PC-9 (cell line): ENCODE data around the gene MAP3K4. TPM values are rescaled to one million over a fixed set of nuclear protein-coding genes. Genes with fewer than 3 reads are reported as not detected.

ENCODE experiments used
- BruUV-seq: library from RNA; stranded (reverse); fragments of 400-500 nt; replicated peaks from 2 replicates; lab custom pipeline; 2021; lab: Mats Ljungman, UMichigan
- CTCF ChIA-PET: fragments of 300-600 bp; sonication (Branson Sonifier 250); formaldehyde crosslinking; loops from one replicate; lab custom pipeline; 2022; ENCODE audit warnings: antibody characterized with exemption; lab: Charles Lee
- POLR2A ChIA-PET: fragments of 300-600 bp; sonication (Branson Sonifier 250); formaldehyde crosslinking; loops from one replicate; lab custom pipeline; 2022; ENCODE audit warnings: antibody characterized with exemption; ENCODE audit not compliant: unreplicated experiment; lab: Charles Lee
- DNase-seq, 2 experiments: peaks; one replicate each; pipeline versions ENCODE4 v3.0.0 to v3.0.0-alpha.2; 2015 to 2022; ENCODE audit warnings: mixed read lengths in 1 of 2
- H2AFZ ChIP-seq: fragments of 200-600 bp; sonication (generic); 2 replicates; pipeline ENCODE4 v1.8.1; 2017; ENCODE audit warnings: antibody characterized with exemption
- H3F3A ChIP-seq: fragments of 200-600 bp; sonication (generic); 2 replicates; pipeline ENCODE4 v1.8.1; 2017; ENCODE audit warnings: antibody characterized with exemption, mild to moderate bottlenecking, low read depth; ENCODE audit not compliant: insufficient read depth
- H3K27ac ChIP-seq: fragments of 200-600 bp; sonication (generic); 2 replicates; pipeline ENCODE4 v1.6.1; 2016; ENCODE audit warnings: mixed run types
- H3K27me3 ChIP-seq: fragments of 200-600 bp; sonication (generic); 2 replicates; pipeline ENCODE4 v1.6.1; 2016; ENCODE audit warnings: low read depth, mixed run types; ENCODE audit not compliant: insufficient read depth
- H3K36me3 ChIP-seq: fragments of 200-600 bp; sonication (generic); 2 replicates; pipeline ENCODE4 v1.6.1; 2016; ENCODE audit warnings: low read depth, mixed run types
- H3K4me1 ChIP-seq: fragments of 200-600 bp; sonication (generic); replicated peaks from 2 replicates; pipeline ENCODE4 v1.6.1; 2016; ENCODE audit warnings: mixed run types; ENCODE audit not compliant: insufficient read depth
- H3K4me2 ChIP-seq: fragments of 200-600 bp; sonication (generic); 2 replicates; pipeline ENCODE4 v1.6.1; 2017; ENCODE audit warnings: mixed run types
- H3K4me3 ChIP-seq: fragments of 200-600 bp; sonication (generic); 2 replicates; pipeline ENCODE4 v1.6.1; 2016; ENCODE audit warnings: mixed run types
- H3K79me2 ChIP-seq: fragments of 200-600 bp; sonication (generic); 2 replicates; pipeline ENCODE4 v1.6.1; 2017; ENCODE audit warnings: low read depth, mixed run types
- H3K9me2 ChIP-seq: fragments of 200-600 bp; sonication (generic); 2 replicates; pipeline ENCODE4 v1.8.1; 2017; ENCODE audit warnings: mild to moderate bottlenecking; ENCODE audit not compliant: insufficient read depth
- H3K9me3 ChIP-seq: fragments of 200-600 bp; sonication (generic); 2 replicates; pipeline ENCODE4 v1.8.1; 2016; ENCODE audit warnings: low read depth; ENCODE audit not compliant: insufficient read depth
- H4K20me1 ChIP-seq: fragments of 200-600 bp; sonication (generic); 2 replicates; pipeline ENCODE4 v1.8.1; 2017; ENCODE audit not compliant: insufficient read depth
- EZH2 ChIP-seq: fragments of 200-600 bp; sonication (generic); IDR thresholded peaks from 2 replicates; pipeline ENCODE4 v1.8.0; 2017; ENCODE audit warnings: antibody characterized with exemption, low read depth
- intact Hi-C: fragments of 100-400 bp; cut with micrococcal nuclease; formaldehyde crosslinking; loops from one replicate; pipeline ENCODE4 v1.10.0; 2022; ENCODE audit not compliant: unreplicated experiment
- total RNA-seq: library from RNA; stranded (reverse); gene quantifications from 2 replicates; pipeline ENCODE4 v1.2.3, GENCODE V29; 2021
- TF ChIP-seq, protein P1 (sequence below): fragments of 200-600 bp; sonication (generic); conservative IDR thresholded peaks from 2 replicates; pipeline ENCODE4 v1.6.1; 2017; ENCODE audit warnings: mixed run types, antibody characterized with exemption, mild to moderate bottlenecking, moderate library complexity

Gene MAP3K4
- total RNA-seq, 1 experiment from 2014 or later, result 13.0 TPM

DNA sequence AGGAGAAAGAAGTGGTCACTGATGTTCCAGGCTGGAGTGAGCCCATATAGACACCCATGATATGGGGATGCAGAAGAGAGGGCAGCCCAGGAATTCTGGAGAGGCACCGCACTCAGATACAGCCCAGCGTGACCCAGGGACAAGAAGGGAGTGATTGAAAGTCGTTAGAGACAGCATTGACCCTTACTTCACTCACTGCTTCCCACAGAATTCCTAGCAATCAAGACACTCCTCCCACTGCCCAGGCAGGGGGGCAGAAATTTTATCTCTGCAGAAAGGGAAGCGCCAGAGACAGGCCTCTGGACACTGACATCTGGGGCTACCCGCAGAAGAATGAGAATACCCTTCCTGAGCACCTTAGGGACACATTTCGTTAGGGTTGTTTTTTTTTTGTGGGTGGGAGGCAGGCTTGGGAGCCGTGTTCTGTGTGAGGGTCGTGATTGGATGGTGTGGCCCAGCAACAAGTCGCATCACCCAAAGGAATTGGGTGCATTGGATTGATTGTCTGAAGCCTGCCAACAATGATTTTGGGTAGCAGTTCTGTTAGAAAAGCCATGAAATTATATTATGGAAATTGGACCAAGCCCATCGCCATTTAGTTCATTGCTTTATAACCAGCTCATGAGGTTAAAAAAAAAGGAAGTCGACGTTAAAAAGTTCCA, 45.9 kb upstream of the MAP3K4 start:
- BruUV-seq, result no TSS peak
- Histone ChIP-seq H3K79me2 (no peaks in the 10 kb centered on the region), H3K27ac (no peak overlapping the region), H3K9me2 (no peaks in the 10 kb centered on the region), H3K4me2 (no peak overlapping the region), H3F3A (no peaks in the 10 kb centered on the region), H3K4me3 (no peak overlapping the region), H2AFZ (no peak overlapping the region), H3K36me3 (no peaks in the 10 kb centered on the region), H3K9me3 (no peaks in the 10 kb centered on the region), H4K20me1 (no peaks in the 10 kb centered on the region), H3K27me3 (peaks cover 31% of the 10 kb centered on the region), H3K4me1 (no peaks in the 10 kb centered on the region)
- CTCF ChIA-PET, result no interaction called here
- intact Hi-C loops, result no loop called here
- DNase-seq, result no peak
- TF ChIP-seq, protein P1, sequence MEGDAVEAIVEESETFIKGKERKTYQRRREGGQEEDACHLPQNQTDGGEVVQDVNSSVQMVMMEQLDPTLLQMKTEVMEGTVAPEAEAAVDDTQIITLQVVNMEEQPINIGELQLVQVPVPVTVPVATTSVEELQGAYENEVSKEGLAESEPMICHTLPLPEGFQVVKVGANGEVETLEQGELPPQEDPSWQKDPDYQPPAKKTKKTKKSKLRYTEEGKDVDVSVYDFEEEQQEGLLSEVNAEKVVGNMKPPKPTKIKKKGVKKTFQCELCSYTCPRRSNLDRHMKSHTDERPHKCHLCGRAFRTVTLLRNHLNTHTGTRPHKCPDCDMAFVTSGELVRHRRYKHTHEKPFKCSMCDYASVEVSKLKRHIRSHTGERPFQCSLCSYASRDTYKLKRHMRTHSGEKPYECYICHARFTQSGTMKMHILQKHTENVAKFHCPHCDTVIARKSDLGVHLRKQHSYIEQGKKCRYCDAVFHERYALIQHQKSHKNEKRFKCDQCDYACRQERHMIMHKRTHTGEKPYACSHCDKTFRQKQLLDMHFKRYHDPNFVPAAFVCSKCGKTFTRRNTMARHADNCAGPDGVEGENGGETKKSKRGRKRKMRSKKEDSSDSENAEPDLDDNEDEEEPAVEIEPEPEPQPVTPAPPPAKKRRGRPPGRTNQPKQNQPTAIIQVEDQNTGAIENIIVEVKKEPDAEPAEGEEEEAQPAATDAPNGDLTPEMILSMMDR, result no peak
- TF ChIP-seq EZH2, result no peak
- POLR2A ChIA-PET, result no interaction called here

DNA sequence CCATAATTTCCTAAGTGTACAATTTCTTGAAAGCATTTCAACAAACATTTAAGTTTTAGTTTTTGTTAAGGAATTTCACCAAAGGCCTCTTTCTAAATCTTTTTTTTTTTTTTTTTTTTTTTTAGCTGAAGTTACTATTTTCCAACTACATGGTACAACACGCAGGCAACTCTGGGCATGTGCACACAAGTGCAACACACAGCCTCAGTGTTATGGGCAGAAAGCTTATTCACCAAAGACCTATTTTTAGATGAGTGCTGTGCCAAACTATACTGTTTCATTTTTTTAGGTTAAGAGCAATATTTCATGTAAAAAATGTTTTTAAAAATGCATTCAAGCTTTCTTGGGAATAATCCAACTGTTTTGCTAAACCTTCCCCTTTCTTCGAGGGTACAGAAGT, 42.0 kb upstream of the MAP3K4 start:
- H3K27me3 ChIP-seq, result peaks cover 37% of the 10 kb centered on the region
- no peaks in the 10 kb centered on the region for H3K9me3 ChIP-seq
- H3F3A ChIP-seq, result no peaks in the 10 kb centered on the region
- no TSS peak for BruUV-seq
- TF ChIP-seq EZH2, result no peak
- TF ChIP-seq, protein P1, result no peak
- no peak for DNase-seq
- no peak overlapping the region for H3K27ac ChIP-seq
- no peaks in the 10 kb centered on the region for H3K9me2 ChIP-seq
- intact Hi-C loops, result no loop called here
- no peaks in the 10 kb centered on the region for H3K36me3 ChIP-seq
- H4K20me1 ChIP-seq, result no peaks in the 10 kb centered on the region
- no peak overlapping the region for H3K4me3 ChIP-seq
- H3K4me1 ChIP-seq, result no peaks in the 10 kb centered on the region
- H3K79me2 ChIP-seq, result no peaks in the 10 kb centered on the region
- no peak overlapping the region for H3K4me2 ChIP-seq
- POLR2A ChIA-PET, result no interaction called here
- no peak overlapping the region for H2AFZ ChIP-seq
- CTCF ChIA-PET, result no interaction called here

DNA sequence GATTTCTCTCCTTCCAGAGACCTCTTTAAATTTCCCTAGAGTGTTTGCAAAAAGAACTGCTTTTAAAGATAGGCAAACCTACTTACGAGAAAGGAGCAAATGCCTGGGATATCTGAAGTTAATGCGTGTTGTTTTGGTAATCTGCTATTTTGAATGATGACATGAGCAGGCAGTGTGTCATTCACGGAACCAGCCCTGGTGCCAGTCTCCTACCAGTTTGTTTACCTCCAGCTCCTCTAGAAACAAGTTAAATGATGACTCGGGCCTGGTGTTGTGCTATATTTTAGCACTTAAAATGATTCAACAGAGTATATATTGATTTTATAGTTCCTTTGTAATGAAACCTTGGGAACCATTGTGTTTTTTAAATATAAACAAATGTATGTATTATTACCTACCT, 41.1 kb upstream of the MAP3K4 start:
- intact Hi-C loops, result no loop called here
- POLR2A ChIA-PET, result no interaction called here
- H3K4me2 ChIP-seq, result no peak overlapping the region
- no peaks in the 10 kb centered on the region for H3K9me2 ChIP-seq
- H3K27ac ChIP-seq, result no peak overlapping the region
- no peaks in the 10 kb centered on the region for H3F3A ChIP-seq
- DNase-seq, result no peak
- peaks cover 47% of the 10 kb centered on the region for H3K27me3 ChIP-seq
- no peaks in the 10 kb centered on the region for H3K4me1 ChIP-seq
- CTCF ChIA-PET, result no interaction called here
- H4K20me1 ChIP-seq, result no peaks in the 10 kb centered on the region
- no peaks in the 10 kb centered on the region for H3K9me3 ChIP-seq
- no peak overlapping the region for H2AFZ ChIP-seq
- no peak for TF ChIP-seq EZH2
- TF ChIP-seq, protein P1, result no peak
- no TSS peak for BruUV-seq
- H3K4me3 ChIP-seq, result no peak overlapping the region
- no peaks in the 10 kb centered on the region for H3K36me3 ChIP-seq
- no peaks in the 10 kb centered on the region for H3K79me2 ChIP-seq
